Omental fat pad (tissue), 4 donors: ENCODE measurements around the gene PIP4K2C. TPM values are rescaled to one million over a fixed set of nuclear protein-coding genes. Genes with fewer than 3 reads are reported as not detected.

Experiments
- ATAC-seq: fragments of 150-250 bp; one replicate; pipeline ENCODE4 v1.9.1; 2016; ENCODE audit warnings: mild to moderate bottlenecking, moderate library complexity; ENCODE audit not compliant: low FRiP score
- DNase-seq: peaks from one replicate; pipeline ENCODE4 v3.0.0-alpha.2; 2019; ENCODE audit warnings: low spot score
- total RNA-seq, 4 donors: library from RNA; depleted of rRNA; stranded (reverse); fragments of >200 nt; gene quantifications; one replicate each; pipeline ENCODE4 v1.1.0, GENCODE V29; 2016
- TF ChIP-seq, protein P1 (sequence below), 3 donors: fragments of 450-650 bp; IDR thresholded peaks; one replicate each; pipeline ENCODE4 v1.5.1; 2016 to 2017; ENCODE audit warnings: antibody characterized with exemption in 3 of 3, mild to moderate bottlenecking in 3 of 3, moderate library complexity in 2 of 3

The PIP4K2C gene
- 10 to 100 TPM; 16.9 to 21.3 (median 17.6) TPM for total RNA-seq

DNA sequence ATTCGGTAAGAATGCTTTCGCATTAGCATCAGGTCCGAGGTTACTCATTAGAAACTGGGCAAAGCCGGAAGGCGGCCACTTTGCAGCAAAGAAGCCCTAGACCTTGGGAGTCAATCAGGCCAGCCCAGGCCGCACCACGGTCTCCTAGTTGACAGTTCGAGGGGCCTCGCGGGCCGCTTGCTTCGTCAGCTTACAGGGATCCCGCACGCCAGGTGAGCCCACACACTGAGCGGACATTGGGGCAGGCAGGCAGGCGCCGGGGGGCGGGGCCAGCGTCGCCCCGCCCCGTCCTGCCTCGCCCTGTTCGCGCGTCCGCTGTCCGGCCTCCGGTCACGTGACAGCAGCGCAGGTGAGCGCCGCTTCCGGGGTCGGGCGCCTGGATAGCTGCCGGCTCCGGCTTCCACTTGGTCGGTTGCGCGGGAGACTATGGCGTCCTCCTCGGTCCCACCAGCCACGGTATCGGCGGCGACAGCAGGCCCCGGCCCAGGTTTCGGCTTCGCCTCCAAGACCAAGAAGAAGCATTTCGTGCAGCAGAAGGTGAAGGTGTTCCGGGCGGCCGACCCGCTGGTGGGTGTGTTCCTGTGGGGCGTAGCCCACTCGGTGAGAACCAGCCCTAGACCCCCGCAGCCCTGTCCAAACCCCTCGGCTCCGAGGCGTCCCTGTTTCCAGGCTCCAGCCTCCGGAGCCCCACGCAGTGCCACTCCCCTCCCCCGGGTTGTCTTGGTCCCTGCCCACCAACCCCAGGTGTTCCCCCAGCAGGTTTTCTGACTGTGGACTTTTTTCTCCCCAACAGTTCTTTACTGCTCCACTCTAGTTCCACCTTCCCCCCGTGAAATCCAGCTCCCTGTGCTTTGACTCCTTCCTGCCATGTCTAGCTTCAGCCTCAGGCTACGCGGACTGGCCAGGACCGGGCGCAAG, at the start of gene PIP4K2C:
TSS of gene PIP4K2C (plus strand) at position 329 of the 918 bp plus-strand sequence. CDS start at position 427, 98 bp downstream.
- ATAC-seq (peak; percentile 98), DNase-seq (peak; percentile 43)
- TF ChIP-seq, protein P1, sequence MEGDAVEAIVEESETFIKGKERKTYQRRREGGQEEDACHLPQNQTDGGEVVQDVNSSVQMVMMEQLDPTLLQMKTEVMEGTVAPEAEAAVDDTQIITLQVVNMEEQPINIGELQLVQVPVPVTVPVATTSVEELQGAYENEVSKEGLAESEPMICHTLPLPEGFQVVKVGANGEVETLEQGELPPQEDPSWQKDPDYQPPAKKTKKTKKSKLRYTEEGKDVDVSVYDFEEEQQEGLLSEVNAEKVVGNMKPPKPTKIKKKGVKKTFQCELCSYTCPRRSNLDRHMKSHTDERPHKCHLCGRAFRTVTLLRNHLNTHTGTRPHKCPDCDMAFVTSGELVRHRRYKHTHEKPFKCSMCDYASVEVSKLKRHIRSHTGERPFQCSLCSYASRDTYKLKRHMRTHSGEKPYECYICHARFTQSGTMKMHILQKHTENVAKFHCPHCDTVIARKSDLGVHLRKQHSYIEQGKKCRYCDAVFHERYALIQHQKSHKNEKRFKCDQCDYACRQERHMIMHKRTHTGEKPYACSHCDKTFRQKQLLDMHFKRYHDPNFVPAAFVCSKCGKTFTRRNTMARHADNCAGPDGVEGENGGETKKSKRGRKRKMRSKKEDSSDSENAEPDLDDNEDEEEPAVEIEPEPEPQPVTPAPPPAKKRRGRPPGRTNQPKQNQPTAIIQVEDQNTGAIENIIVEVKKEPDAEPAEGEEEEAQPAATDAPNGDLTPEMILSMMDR (IDR thresholded peaks at IDR 0.05) = no peak

DNA sequence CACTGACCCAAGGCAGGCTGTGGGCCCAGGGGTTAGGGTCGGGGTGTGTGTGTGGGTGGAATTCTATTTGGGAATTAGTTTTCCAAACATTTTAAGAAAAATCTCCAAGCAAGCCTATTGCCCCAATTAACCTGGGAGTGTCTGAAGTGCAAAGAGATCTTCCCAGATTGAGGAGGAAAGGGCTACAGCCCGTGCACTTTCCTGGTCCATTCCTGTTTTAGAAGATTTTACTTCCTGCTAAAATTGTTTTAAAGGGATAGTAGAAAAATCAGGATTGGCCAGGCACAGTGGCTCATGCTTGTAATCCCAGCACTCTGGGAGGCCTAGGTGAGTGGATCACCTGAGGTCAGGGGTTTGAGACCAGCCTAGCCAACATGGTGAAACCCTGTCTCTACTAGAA, 49.3 kb upstream of the PIP4K2C start:
- ATAC-seq = no peak
- DNase-seq = no peak
- TF ChIP-seq, protein P1 (IDR thresholded peaks at IDR 0.05) = no peak

DNA sequence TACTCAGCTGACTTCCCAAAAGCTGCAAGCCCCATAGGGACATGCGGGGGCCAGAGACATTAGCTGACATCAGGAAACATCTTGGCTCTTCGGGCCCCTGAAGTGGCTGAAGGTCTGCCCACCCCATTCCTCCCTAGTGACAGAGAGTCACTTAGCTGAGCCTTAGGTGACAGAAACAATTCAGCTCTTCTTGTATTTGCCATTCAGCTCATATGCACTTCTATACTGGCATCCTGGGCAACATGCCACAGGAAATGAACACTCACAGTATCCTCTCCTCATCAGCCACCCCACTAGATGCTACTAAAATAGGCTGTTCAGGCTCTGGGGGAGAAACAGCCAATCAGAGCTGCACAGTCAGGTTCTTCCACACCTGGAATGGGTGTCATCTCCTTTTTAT, 47.4 kb upstream of the PIP4K2C start:
- ATAC-seq (no peak), DNase-seq (no peak)
- TF ChIP-seq, protein P1 (IDR thresholded peaks at IDR 0.05) = no peak

DNA sequence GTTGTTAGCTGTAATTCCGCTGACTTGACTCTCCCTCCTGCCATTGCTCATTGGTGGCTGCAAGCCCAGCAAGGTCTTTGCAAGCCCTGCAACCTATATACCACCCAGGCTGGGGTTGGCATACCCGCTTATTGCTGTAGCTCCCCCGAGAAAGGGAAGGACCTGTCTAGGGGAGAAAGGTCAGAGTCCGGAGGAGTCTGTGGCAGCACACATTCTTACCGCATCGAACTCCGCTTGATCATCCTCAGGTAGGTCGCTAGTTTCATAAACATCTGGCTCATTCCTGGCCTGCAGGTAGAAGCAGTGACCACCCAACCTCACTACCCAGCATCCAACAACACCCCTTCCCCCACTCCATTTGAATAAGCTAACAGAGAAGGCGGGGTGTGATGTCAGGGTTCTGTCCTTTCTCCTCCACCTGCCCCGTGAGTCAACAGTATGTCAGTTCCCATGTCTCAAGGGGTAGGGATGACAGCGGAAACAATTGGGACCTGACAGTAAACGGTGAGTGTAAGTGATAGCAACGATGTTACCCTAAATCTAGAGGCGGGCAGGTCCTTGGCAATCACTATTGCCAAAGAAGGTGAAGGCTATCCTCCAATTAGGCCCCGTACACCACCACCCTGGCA, 45.1 kb upstream of the PIP4K2C start:
- DNase-seq (no peak), ATAC-seq (peak; percentile 9)
- TF ChIP-seq, protein P1 (IDR thresholded peaks at IDR 0.05) = no peak

DNA sequence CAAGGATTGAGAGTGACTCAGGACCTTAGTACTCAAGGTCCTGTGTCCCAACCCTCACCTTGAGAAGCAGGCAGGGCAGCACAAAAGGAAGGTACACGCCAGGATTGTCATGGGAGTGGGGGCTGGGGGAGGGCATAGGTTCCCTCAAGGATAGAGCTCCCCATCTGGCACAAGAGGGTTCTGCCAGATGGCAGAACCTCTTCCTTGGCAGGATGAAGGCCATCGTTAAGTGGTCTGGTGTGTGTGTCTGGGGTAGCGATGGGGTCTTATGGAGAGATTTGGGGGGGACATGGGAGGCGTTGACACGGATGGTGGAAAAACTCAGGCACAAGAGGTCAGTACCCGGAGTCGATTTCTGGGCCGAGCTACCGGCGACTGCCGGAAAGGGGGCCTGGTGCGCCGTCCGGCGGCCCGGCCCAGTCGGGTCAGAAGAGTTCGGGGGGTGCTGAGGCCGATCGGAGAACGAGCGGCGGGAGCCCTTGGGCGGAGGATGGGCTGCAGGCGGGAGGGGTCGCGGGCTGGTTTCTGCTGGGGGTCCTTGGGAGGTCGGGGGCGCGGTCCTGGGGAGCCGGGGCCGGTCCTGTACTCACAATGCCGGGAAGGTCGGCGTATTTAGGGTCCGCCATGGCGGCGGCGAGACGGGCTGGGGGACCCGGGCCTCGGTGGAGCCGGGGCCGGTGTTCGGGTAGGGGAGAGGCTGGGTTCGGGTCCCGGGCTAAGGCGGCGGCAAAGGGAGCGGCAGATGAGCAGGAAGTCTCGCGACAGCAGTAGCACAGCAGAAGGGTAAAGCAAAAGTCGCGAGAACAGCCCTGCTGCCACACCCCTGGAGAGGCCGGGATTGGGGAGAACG, 44.3 kb upstream of the PIP4K2C start, which contains the start of gene DCTN2:
TSS of gene DCTN2 (minus strand) at position 755 of the 850 bp plus-strand sequence. CDS start at position 626, 129 bp downstream.
- ATAC-seq (peak; percentile 98), DNase-seq (peak; percentile 82)
- TF ChIP-seq, protein P1 (IDR thresholded peaks at IDR 0.05) = no peak

DNA sequence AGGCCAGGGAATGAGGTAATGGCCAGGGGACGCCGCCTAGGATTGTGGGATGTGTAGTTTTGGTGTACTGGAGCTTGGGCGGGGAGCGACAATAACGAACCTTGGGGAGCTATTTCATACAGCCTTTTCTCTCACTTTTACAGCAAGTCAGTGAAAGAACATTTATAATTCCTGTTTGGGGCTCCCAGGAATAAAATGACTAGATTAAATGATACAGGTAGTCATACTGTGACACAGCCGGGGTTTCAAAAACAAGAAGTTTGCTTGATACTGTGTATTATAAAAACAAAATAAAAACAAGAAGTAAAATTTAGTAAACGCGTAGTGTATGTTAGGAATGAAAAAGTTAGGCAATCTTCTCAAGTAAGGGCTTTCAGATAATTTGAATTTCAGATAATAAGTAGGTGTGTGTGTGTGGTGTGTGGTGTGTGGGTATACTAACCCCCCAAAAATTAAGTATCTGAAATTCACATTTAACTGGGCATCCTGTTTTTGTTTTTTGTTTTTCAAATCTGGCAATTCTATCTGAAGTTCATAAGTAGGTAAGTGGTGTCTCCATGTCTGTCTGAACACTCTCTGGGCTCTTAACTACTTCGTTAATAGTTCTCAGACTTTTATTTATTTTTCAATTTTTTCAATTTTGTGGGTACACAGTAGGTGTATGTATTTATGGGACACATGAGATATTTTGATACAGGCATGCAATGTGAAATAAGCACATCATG, 43.5 kb upstream of the PIP4K2C start:
- ATAC-seq (no peak), DNase-seq (no peak)
- TF ChIP-seq, protein P1 (IDR thresholded peaks at IDR 0.05) = no peak
